Common myeloid progenitor, CD34-positive (primary cell): ENCODE measurements around the gene TMEM43.

Experiments
- CTCF ChIA-PET: fragments of 350-600 bp; sonication (Branson Sonifier 250); formaldehyde crosslinking; loops from one replicate; lab custom pipeline; 2021; ENCODE audit warnings: antibody characterized with exemption; lab: Charles Lee
- POLR2A ChIA-PET: fragments of 350-600 bp; sonication (Branson Sonifier 250); formaldehyde crosslinking; loops from one replicate; lab custom pipeline; 2021; ENCODE audit warnings: antibody characterized with exemption; lab: Charles Lee
- DNase-seq, 3 donors: peaks; one replicate each; pipeline versions ENCODE4 v3.0.0 to v3.0.0-alpha.2; 2013
- H3K27ac ChIP-seq, 2 experiments: 1 replicate in 1 of 2; 2 replicates in 1 of 2; pipeline ENCODE4 v1.7.0; 2013; ENCODE audit warnings: inconsistent platforms in 2 of 2, low read length in 2 of 2, mild to moderate bottlenecking in 2 of 2, low read depth in 1 of 2, moderate library complexity in 1 of 2; ENCODE audit not compliant: severe bottlenecking in 2 of 2, insufficient read depth in 1 of 2, poor library complexity in 1 of 2
- H3K27me3 ChIP-seq, 5 experiments: replicated peaks in 2 of 5; 1 replicate in 3 of 5; 2 replicates in 2 of 5; pipeline versions ENCODE4 v1.6.1 to v1.7.0; 2013; ENCODE audit warnings: low read length in 4 of 5, mild to moderate bottlenecking in 2 of 5, moderate library complexity in 2 of 5, inconsistent platforms in 1 of 5; ENCODE audit not compliant: insufficient read depth in 5 of 5, control insufficient read depth in 4 of 5
- H3K36me3 ChIP-seq, 4 experiments: 1 replicate in 2 of 4; 2 replicates in 2 of 4; pipeline versions ENCODE4 v1.6.1 to v1.7.0; 2013; ENCODE audit warnings: low read length in 3 of 4, control low read depth in 1 of 4, mild to moderate bottlenecking in 1 of 4; ENCODE audit not compliant: control insufficient read depth in 4 of 4, insufficient read depth in 4 of 4
- H3K4me1 ChIP-seq, 4 experiments: 1 replicate in 3 of 4; 2 replicates in 1 of 4; pipeline versions ENCODE4 v1.6.1 to v1.7.1; 2013; ENCODE audit warnings: low read length in 3 of 4, mild to moderate bottlenecking in 3 of 4, control low read depth in 1 of 4, inconsistent platforms in 1 of 4, moderate library complexity in 1 of 4; ENCODE audit not compliant: control insufficient read depth in 4 of 4, insufficient read depth in 4 of 4; ENCODE audit errors: control extremely low read depth in 1 of 4
- H3K4me3 ChIP-seq, 7 experiments: 1 replicate in 4 of 7; 2 replicates in 3 of 7; pipeline versions ENCODE4 v1.5.1 to v1.7.0; 2013; ENCODE audit warnings: mild to moderate bottlenecking in 7 of 7, low read length in 6 of 7, moderate library complexity in 6 of 7, inconsistent platforms in 2 of 7, low read depth in 2 of 7, control low read depth in 1 of 7; ENCODE audit not compliant: insufficient read depth in 4 of 7, control insufficient read depth in 1 of 7; ENCODE audit errors: extremely low read depth in 1 of 7
- H3K9me3 ChIP-seq, 5 experiments: 1 replicate in 4 of 5; 2 replicates in 1 of 5; pipeline versions ENCODE4 v1.6.1 to v1.7.1; 2013; ENCODE audit warnings: low read length in 4 of 5, mild to moderate bottlenecking in 2 of 5, inconsistent platforms in 1 of 5, low read depth in 1 of 5, moderate library complexity in 1 of 5; ENCODE audit not compliant: control insufficient read depth in 4 of 5, insufficient read depth in 2 of 5; ENCODE audit errors: control extremely low read depth in 1 of 5
- WGBS: methylation state at CpG from one replicate; pipeline ENCODE4 v1.1.5; 2013; ENCODE audit not compliant: insufficient coverage; 5-methylcytosine and 5-hydroxymethylcytosine counted together

Gene TMEM43

GRCh38 chr3:14130707-14131106 is 5.9 kb downstream of the TMEM43 start:
- no peak for DNase-seq
- Histone ChIP-seq H3K36me3 (peaks cover 18 to 83% (median 73%) of the 10 kb centered on the region in 4 experiments), H3K4me3 (no peak overlapping the region), H3K27me3 (no peaks in the 10 kb centered on the region), H3K9me3 (no peaks in the 10 kb centered on the region), H3K27ac (no peak overlapping the region), H3K4me1 (peaks cover 2 to 18% (median 15%) of the 10 kb centered on the region in 4 experiments)
- ChIA-PET POLR2A (no interaction called here), CTCF (interaction anchor here (0.8 to 1.8 kb wide), 4 partner anchors 10 to 434 kb away, joined by 3 to 4 read pairs (median 4); no protein-coding TSS in a partner anchor)
- 96% methylated on average over 10 of the region's 12 CpGs for WGBS

- no peak overlapping the region for H3K27ac ChIP-seq
- ChIA-PET POLR2A (no interaction called here), CTCF (interaction anchor here (0.8 to 1.8 kb wide), 4 partner anchors 9 to 434 kb away, joined by 3 to 4 read pairs (median 4); no protein-coding TSS in a partner anchor)
- H3K9me3 ChIP-seq, result no peaks in the 10 kb centered on the region
- no peak overlapping the region for H3K4me3 ChIP-seq
- peaks cover 2 to 14% (median 10%) of the 10 kb centered on the region in 4 experiments for H3K4me1 ChIP-seq
- H3K36me3 ChIP-seq, result peaks cover 18 to 88% (median 77%) of the 10 kb centered on the region in 4 experiments
- DNase-seq, result no peak
- H3K27me3 ChIP-seq, result no peaks in the 10 kb centered on the region
- WGBS, result 94% methylated on average over 5 of the region's 5 CpGs
Measured at GRCh38 chr3:14131134-14131533, 6.3 kb downstream of the TMEM43 start.

- Histone ChIP-seq H3K27ac (no peak overlapping the region), H3K27me3 (no peaks in the 10 kb centered on the region), H3K36me3 (peaks cover 18 to 95% (median 81%) of the 10 kb centered on the region in 4 experiments), H3K4me3 (no peak overlapping the region), H3K9me3 (no peaks in the 10 kb centered on the region), H3K4me1 (peaks cover 0 to 4% (median 2%) of the 10 kb centered on the region in 4 experiments)
- DNase-seq, result no peak
- ChIA-PET CTCF (interaction anchor here (1.0 kb wide), 1 partner anchor 14 kb away, joined by 3 read pairs; no protein-coding TSS in a partner anchor), POLR2A (no interaction called here)
- 95% methylated on average over 8 of the region's 8 CpGs for WGBS
Measured at GRCh38 chr3:14132120-14132519, 7.3 kb downstream of the TMEM43 start.

- no peaks in the 10 kb centered on the region for H3K27me3 ChIP-seq
- peaks cover 0 to 2% (median 0%) of the 10 kb centered on the region in 4 experiments for H3K4me1 ChIP-seq
- ChIA-PET CTCF (interaction anchor here (2.7 kb wide), 1 partner anchor 8 kb away, joined by 10 read pairs; the partner anchor contains the start of genes CHCHD4 and TMEM43), POLR2A (no interaction called here)
- no peak for DNase-seq
- WGBS, result 100% methylated on average over 3 of the region's 6 CpGs
- peaks cover 20 to 99% (median 81%) of the 10 kb centered on the region in 4 experiments for H3K36me3 ChIP-seq
- H3K27ac ChIP-seq, result no peak overlapping the region
- H3K4me3 ChIP-seq, result no peak overlapping the region
- H3K9me3 ChIP-seq, result no peaks in the 10 kb centered on the region
Measured at GRCh38 chr3:14132689-14133088, 7.8 kb downstream of the TMEM43 start.

- Histone ChIP-seq H3K4me1 (no peaks in the 10 kb centered on the region), H3K9me3 (no peaks in the 10 kb centered on the region), H3K4me3 (no peak overlapping the region), H3K27ac (no peak overlapping the region), H3K36me3 (peaks cover 22 to 99% (median 81%) of the 10 kb centered on the region in 4 experiments), H3K27me3 (no peaks in the 10 kb centered on the region)
- POLR2A ChIA-PET, result no interaction called here
- DNase-seq, result no peak
- WGBS, result 99% methylated on average over 10 of the region's 10 CpGs
- CTCF ChIA-PET, result interaction anchor here (0.9 to 2.7 kb wide), 3 partner anchors 8 to 12 kb away, joined by 3 to 10 read pairs (median 4); partner anchors contain the start of genes CHCHD4 and TMEM43
Measured at GRCh38 chr3:14133188-14133800, 8.4 kb downstream of the TMEM43 start.

- H3K36me3 ChIP-seq, result peaks cover 22 to 99% (median 81%) of the 10 kb centered on the region in 4 experiments
- no peak overlapping the region for H3K27ac ChIP-seq
- no peaks in the 10 kb centered on the region for H3K27me3 ChIP-seq
- 93% methylated on average over 5 of the region's 5 CpGs for WGBS
- DNase-seq, result no peak
- CTCF ChIA-PET, result interaction anchor here (0.9 to 2.7 kb wide), 3 partner anchors 9 to 12 kb away, joined by 3 to 10 read pairs (median 4); partner anchors contain the start of genes CHCHD4 and TMEM43
- H3K4me3 ChIP-seq, result no peak overlapping the region
- POLR2A ChIA-PET, result interaction anchor here (1.1 kb wide), 1 partner anchor 196 kb away, joined by 3 read pairs; no protein-coding TSS in a partner anchor
- H3K9me3 ChIP-seq, result no peaks in the 10 kb centered on the region
- no peaks in the 10 kb centered on the region for H3K4me1 ChIP-seq
Measured at GRCh38 chr3:14133876-14134275, 9.0 kb downstream of the TMEM43 start.

GRCh38 chr3:14134291-14134690 is 9.4 kb downstream of the TMEM43 start:
- Histone ChIP-seq H3K27ac (no peak overlapping the region), H3K4me3 (no peak overlapping the region), H3K27me3 (no peaks in the 10 kb centered on the region), H3K9me3 (no peaks in the 10 kb centered on the region), H3K4me1 (no peaks in the 10 kb centered on the region), H3K36me3 (peaks cover 22 to 99% (median 83%) of the 10 kb centered on the region in 4 experiments)
- WGBS, result 93% methylated on average over 6 of the region's 6 CpGs
- ChIA-PET POLR2A (interaction anchor here (1.1 kb wide), 1 partner anchor 195 kb away, joined by 3 read pairs; no protein-coding TSS in a partner anchor), CTCF (interaction anchor here (0.9 to 2.7 kb wide), 4 partner anchors 9 to 23 kb away, joined by 3 to 10 read pairs (median 4); partner anchors contain the start of genes CHCHD4 and TMEM43)
- no peak for DNase-seq
